MM.1S (cell line): Measurements from ENCODE around the gene AKAP6.

ENCODE experiments used
- CTCF ChIP-seq: fragments of 300-600 bp; sonication (generic); IDR thresholded peaks from 2 replicates; pipeline ENCODE4 v1.5.1; 2016; ENCODE audit warnings: antibody characterized with exemption, low read length, mixed read lengths
- EZH2 ChIP-seq: fragments of 300-600 bp; sonication (generic); optimal IDR thresholded peaks from 2 replicates; pipeline ENCODE3; 2017; ENCODE audit warnings: low read depth, mild to moderate bottlenecking, antibody characterized with exemption, low read length, mixed read lengths

- TF ChIP-seq CTCF (no peak), EZH2 (no peak)
These were observed 536.8 kb downstream of the AKAP6 start for GRCh38 chr14:32865827-32866376.
